ENCODE data around the gene ICAM4. TPM values are rescaled to one million over a fixed set of nuclear protein-coding genes. Genes with fewer than 3 reads are reported as not detected.
A peak's percentile ranks its signal among the peaks of the same experiment; 100 is the strongest.

ICAM4 gene
- total and polyA plus RNA-seq, 2 donors (not counting 1 experiment from before 2014, with no cell fraction given): 0.58 to 4.1 TPM

DNA sequence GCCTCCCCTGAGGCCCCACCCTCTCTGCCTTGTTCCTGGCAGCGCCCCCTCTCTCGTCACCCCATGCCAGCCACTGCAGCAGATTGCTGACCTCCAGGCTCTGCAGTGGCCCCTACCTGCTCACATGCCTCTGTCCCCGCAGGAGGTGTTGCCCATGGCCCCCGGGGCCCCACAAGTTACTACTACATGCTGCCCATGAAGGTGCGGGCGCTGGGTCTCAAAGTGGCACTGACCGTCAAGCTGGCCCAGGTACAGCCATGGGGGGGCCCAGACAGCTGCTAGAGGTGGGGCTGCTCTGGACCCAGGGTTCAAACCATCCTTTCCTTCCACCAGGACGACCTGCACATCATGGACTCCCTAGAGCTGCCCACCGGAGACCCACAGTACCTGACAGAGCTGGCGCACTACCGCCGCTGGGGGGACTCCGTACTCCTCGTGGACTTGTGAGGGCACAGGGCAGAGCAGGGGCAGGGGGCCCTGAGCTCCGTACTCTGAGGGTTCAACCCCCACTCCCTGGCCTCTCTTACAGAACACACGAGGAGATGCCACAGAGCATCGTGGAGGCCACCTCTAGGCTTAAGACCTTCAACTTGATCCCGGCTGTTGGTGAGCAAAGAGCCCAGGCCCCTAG, 28.6 kb upstream of the ICAM4 start:
- no peak overlapping the region for H3K4me3 ChIP-seq (replicated peaks in 1 of 4; ENCODE audit: control extremely low read depth in 1 of 4, insufficient read depth in 1 of 4, low read depth in 3 of 4, low read length in 4 of 4)
- H2AFZ ChIP-seq (ENCODE audit: low read length): no peak overlapping the region
- H3K27me3 ChIP-seq (ENCODE audit: control insufficient read depth, insufficient read depth, low read length): no peaks in the 10 kb centered on the region
- H3K4me2 ChIP-seq (ENCODE audit: extremely low read depth, insufficient read depth, low read length): no peak overlapping the region
- TF ChIP-seq EZH2 (IDR thresholded peaks at IDR 0.05; ENCODE audit: low read length, missing control alignments): no peak
- no peaks in the 10 kb centered on the region for H3K79me2 ChIP-seq (ENCODE audit: control insufficient read depth, insufficient read depth, low read length)
- peaks cover 22% of the 10 kb centered on the region for H3K36me3 ChIP-seq (ENCODE audit: control insufficient read depth, insufficient read depth, low read length)
- H3K4me1 ChIP-seq (ENCODE audit: control insufficient read depth, extremely low read depth, insufficient read depth, low read length): no peaks in the 10 kb centered on the region
- H4K20me1 ChIP-seq (ENCODE audit: control insufficient read depth, extremely low read depth, insufficient read depth, low read length): no peaks in the 10 kb centered on the region
- no peak for DNase-seq (ENCODE audit: low read depth in 2 of 2)
- H3K9ac ChIP-seq (ENCODE audit: insufficient read depth, low read length): no peak overlapping the region
- no peaks in the 10 kb centered on the region for H3K9me3 ChIP-seq (ENCODE audit: control insufficient read depth, insufficient read depth, low read depth, low read length)
- H3K27ac ChIP-seq (ENCODE audit: insufficient read depth, low read length): no peak overlapping the region

- Histone ChIP-seq H3K79me2 (ENCODE audit: control insufficient read depth, insufficient read depth, low read length) (no peaks in the 10 kb centered on the region), H3K9ac (ENCODE audit: insufficient read depth, low read length) (no peak overlapping the region), H3K4me1 (ENCODE audit: control insufficient read depth, extremely low read depth, insufficient read depth, low read length) (no peaks in the 10 kb centered on the region), H2AFZ (ENCODE audit: low read length) (no peak overlapping the region), H3K27me3 (ENCODE audit: control insufficient read depth, insufficient read depth, low read length) (no peaks in the 10 kb centered on the region), H3K27ac (ENCODE audit: insufficient read depth, low read length) (no peak overlapping the region), H3K4me3 (replicated peaks in 1 of 4; ENCODE audit: control extremely low read depth in 1 of 4, insufficient read depth in 1 of 4, low read depth in 3 of 4, low read length in 4 of 4) (no peak overlapping the region), H4K20me1 (ENCODE audit: control insufficient read depth, extremely low read depth, insufficient read depth, low read length) (no peaks in the 10 kb centered on the region), H3K4me2 (ENCODE audit: extremely low read depth, insufficient read depth, low read length) (no peak overlapping the region), H3K36me3 (ENCODE audit: control insufficient read depth, insufficient read depth, low read length) (peaks cover 21% of the 10 kb centered on the region), H3K9me3 (ENCODE audit: control insufficient read depth, insufficient read depth, low read depth, low read length) (no peaks in the 10 kb centered on the region)
- DNase-seq (ENCODE audit: low read depth in 2 of 2): peak; percentile 75 to 80
- TF ChIP-seq EZH2 (IDR thresholded peaks at IDR 0.05; ENCODE audit: low read length, missing control alignments) (no peak), CTCF (conservative IDR thresholded peaks at IDR 0.05 in 1 of 2, IDR thresholded peaks at IDR 0.05 in 1 of 2; ENCODE audit: low read depth in 1 of 2, low read length in 2 of 2) (peak; percentile 75 to 77)
Observed at GRCh38 chr19:10259162-10259905, 27.4 kb upstream of the ICAM4 start.

- Histone ChIP-seq H3K4me1 (ENCODE audit: control insufficient read depth, extremely low read depth, insufficient read depth, low read length) (no peaks in the 10 kb centered on the region), H3K79me2 (ENCODE audit: control insufficient read depth, insufficient read depth, low read length) (no peaks in the 10 kb centered on the region), H3K36me3 (ENCODE audit: control insufficient read depth, insufficient read depth, low read length) (peaks cover 17% of the 10 kb centered on the region), H3K4me3 (replicated peaks in 1 of 4; ENCODE audit: control extremely low read depth in 1 of 4, insufficient read depth in 1 of 4, low read depth in 3 of 4, low read length in 4 of 4) (no peak overlapping the region), H3K27me3 (ENCODE audit: control insufficient read depth, insufficient read depth, low read length) (no peaks in the 10 kb centered on the region), H2AFZ (ENCODE audit: low read length) (no peak overlapping the region), H3K9ac (ENCODE audit: insufficient read depth, low read length) (no peak overlapping the region), H4K20me1 (ENCODE audit: control insufficient read depth, extremely low read depth, insufficient read depth, low read length) (no peaks in the 10 kb centered on the region), H3K9me3 (ENCODE audit: control insufficient read depth, insufficient read depth, low read depth, low read length) (no peaks in the 10 kb centered on the region), H3K4me2 (ENCODE audit: extremely low read depth, insufficient read depth, low read length) (no peak overlapping the region), H3K27ac (ENCODE audit: insufficient read depth, low read length) (no peak overlapping the region)
- peak in 1 of 2 donors; percentile 62 for DNase-seq (ENCODE audit: low read depth in 2 of 2)
- no peak for TF ChIP-seq EZH2 (IDR thresholded peaks at IDR 0.05; ENCODE audit: low read length, missing control alignments)
- no peak for TF ChIP-seq CTCF (conservative IDR thresholded peaks at IDR 0.05 in 1 of 2, IDR thresholded peaks at IDR 0.05 in 1 of 2; ENCODE audit: low read depth in 1 of 2, low read length in 2 of 2)
Observed at GRCh38 chr19:10260141-10260584, 26.6 kb upstream of the ICAM4 start.
